Measurements from ENCODE around the gene CUBN.

DNA sequence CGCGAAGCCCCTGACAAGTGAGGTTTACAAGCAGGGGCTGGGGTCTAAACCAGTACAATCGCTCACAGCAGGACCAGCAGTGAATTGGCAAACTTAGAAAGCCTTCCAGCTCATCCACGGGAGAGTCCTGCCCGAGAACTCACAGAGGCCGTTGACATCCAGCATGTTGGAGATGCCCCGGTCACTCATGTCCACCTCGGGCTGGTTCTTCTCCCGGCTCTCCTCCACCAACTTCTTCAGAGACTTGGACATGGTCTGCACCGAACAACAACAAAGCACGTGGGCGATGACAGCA is 312.8 kb downstream of the CUBN start:
- TF ChIP-seq, protein P1, sequence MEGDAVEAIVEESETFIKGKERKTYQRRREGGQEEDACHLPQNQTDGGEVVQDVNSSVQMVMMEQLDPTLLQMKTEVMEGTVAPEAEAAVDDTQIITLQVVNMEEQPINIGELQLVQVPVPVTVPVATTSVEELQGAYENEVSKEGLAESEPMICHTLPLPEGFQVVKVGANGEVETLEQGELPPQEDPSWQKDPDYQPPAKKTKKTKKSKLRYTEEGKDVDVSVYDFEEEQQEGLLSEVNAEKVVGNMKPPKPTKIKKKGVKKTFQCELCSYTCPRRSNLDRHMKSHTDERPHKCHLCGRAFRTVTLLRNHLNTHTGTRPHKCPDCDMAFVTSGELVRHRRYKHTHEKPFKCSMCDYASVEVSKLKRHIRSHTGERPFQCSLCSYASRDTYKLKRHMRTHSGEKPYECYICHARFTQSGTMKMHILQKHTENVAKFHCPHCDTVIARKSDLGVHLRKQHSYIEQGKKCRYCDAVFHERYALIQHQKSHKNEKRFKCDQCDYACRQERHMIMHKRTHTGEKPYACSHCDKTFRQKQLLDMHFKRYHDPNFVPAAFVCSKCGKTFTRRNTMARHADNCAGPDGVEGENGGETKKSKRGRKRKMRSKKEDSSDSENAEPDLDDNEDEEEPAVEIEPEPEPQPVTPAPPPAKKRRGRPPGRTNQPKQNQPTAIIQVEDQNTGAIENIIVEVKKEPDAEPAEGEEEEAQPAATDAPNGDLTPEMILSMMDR (IDR thresholded peaks at IDR 0.05; ENCODE audit: insufficient read depth, low read length): no peak
- no peak for TF ChIP-seq GABPA (IDR thresholded peaks at IDR 0.05; ENCODE audit: low read depth)
